H1 (cell line): ENCODE results near the gene CAMKK2. TPM values are rescaled to one million over a fixed set of nuclear protein-coding genes. Genes with fewer than 3 reads are reported as not detected.

Source experiments
- CTCF ChIA-PET: fragments of 300-600 bp; sonication (Branson Sonifier 250); formaldehyde crosslinking; loops from one replicate; lab custom pipeline; 2021; ENCODE audit not compliant: partially characterized antibody; lab: Charles Lee
- POLR2A ChIA-PET: fragments of 300-600 bp; sonication (Branson Sonifier 250); formaldehyde crosslinking; loops from one replicate; lab custom pipeline; 2021; ENCODE audit warnings: inconsistent platforms; ENCODE audit not compliant: partially characterized antibody; lab: Charles Lee
- DNase-seq, 2 experiments: peaks; one replicate each; pipeline versions ENCODE4 v3.0.0 to v3.0.0-alpha.2; 2010 to 2022; ENCODE audit warnings: low spot score in 2 of 2, low read depth in 1 of 2, mixed read lengths in 1 of 2
- FAIRE-seq: peaks from 2 replicates; lab custom pipeline; 2011; peaks lifted over from hg19 to GRCh38; lab: Jason Lieb, UNC
- H2AFZ ChIP-seq: 2 replicates; pipeline ENCODE4 v1.8.1; 2012; ENCODE audit warnings: low read length, inconsistent platforms
- H2AK5ac ChIP-seq: 2 replicates; pipeline ENCODE4 v1.6.1; 2013; ENCODE audit warnings: low read depth, low read length
- H2BK120ac ChIP-seq: replicated peaks from 2 replicates; pipeline ENCODE3; 2013; ENCODE audit warnings: low read depth, low read length, inconsistent platforms
- H2BK12ac ChIP-seq: 2 replicates; pipeline ENCODE4 v1.6.1; 2013; ENCODE audit warnings: low read depth, low read length
- H2BK15ac ChIP-seq: 2 replicates; pipeline ENCODE4 v1.6.1; 2013; ENCODE audit warnings: low read length
- H2BK20ac ChIP-seq: 2 replicates; pipeline ENCODE4 v1.6.1; 2013; ENCODE audit warnings: low read length
- H2BK5ac ChIP-seq: 2 replicates; pipeline ENCODE4 v1.6.1; 2013; ENCODE audit warnings: low read depth, low read length
- H3K14ac ChIP-seq: 2 replicates; pipeline ENCODE4 v1.6.1; 2013; ENCODE audit warnings: inconsistent platforms; ENCODE audit not compliant: insufficient read length
- H3K18ac ChIP-seq: 2 replicates; pipeline ENCODE4 v1.6.1; 2013; ENCODE audit warnings: low read length; ENCODE audit errors: extremely low read depth
- H3K23ac ChIP-seq: 2 replicates; pipeline ENCODE4 v1.6.1; 2013; ENCODE audit warnings: inconsistent platforms; ENCODE audit not compliant: insufficient read length
- H3K23me2 ChIP-seq: 2 replicates; pipeline ENCODE4 v1.6.1; 2013; ENCODE audit warnings: low read depth, low read length
- H3K27ac ChIP-seq: 2 replicates; pipeline ENCODE4 v1.6.1; 2011; ENCODE audit warnings: low read depth, low read length, inconsistent platforms
- H3K27me3 ChIP-seq, 4 experiments: replicated peaks in 1 of 4; 1 replicate in 1 of 4; 2 replicates in 3 of 4; pipeline versions ENCODE4 v1.6.1 to v1.8.1; 2011 to 2013; ENCODE audit warnings: low read length in 3 of 4, mild to moderate bottlenecking in 3 of 4, inconsistent platforms in 2 of 4, mixed read lengths in 2 of 4, moderate library complexity in 1 of 4; ENCODE audit not compliant: control insufficient read depth in 3 of 4, insufficient read depth in 3 of 4; ENCODE audit errors: extremely low read depth in 1 of 4
- H3K36me3 ChIP-seq, 4 experiments: 2 replicates each; pipeline versions ENCODE4 v1.6.1 to v1.8.1; 2011 to 2013; ENCODE audit warnings: mild to moderate bottlenecking in 4 of 4, low read length in 3 of 4, moderate library complexity in 2 of 4, control low read depth in 1 of 4, inconsistent platforms in 1 of 4; ENCODE audit not compliant: insufficient read depth in 4 of 4, control insufficient read depth in 2 of 4
- H3K4ac ChIP-seq: replicated peaks from 2 replicates; pipeline ENCODE3; 2013; ENCODE audit warnings: low read length, low read depth, mixed read lengths, inconsistent platforms; ENCODE audit not compliant: insufficient read length
- H3K4me1 ChIP-seq, 4 experiments: replicated peaks in 1 of 4; 1 replicate in 1 of 4; 2 replicates in 3 of 4; pipeline versions ENCODE4 v1.6.1 to v1.8.1; 2011 to 2013; ENCODE audit warnings: low read length in 3 of 4, inconsistent platforms in 2 of 4, mixed read lengths in 1 of 4; ENCODE audit not compliant: insufficient read depth in 4 of 4, control insufficient read depth in 3 of 4
- H3K4me2 ChIP-seq, 2 experiments: 2 replicates each; pipeline versions ENCODE4 v1.6.1 to v1.8.1; 2011 to 2013; ENCODE audit warnings: low read depth in 2 of 2, low read length in 2 of 2, control low read depth in 1 of 2, inconsistent platforms in 1 of 2, mild to moderate bottlenecking in 1 of 2; ENCODE audit not compliant: insufficient read depth in 1 of 2
- H3K4me3 ChIP-seq, 4 experiments: fragments of 200-600, 300-600 bp in 1 of 4; sonication (generic), shearing (Covaris generic), sonication (Bioruptor Twin) in 1 of 4; 2 replicates each; pipeline versions ENCODE4 v1.5.1 to v1.8.1; 2011 to 2016; ENCODE audit warnings: low read length in 4 of 4, low read depth in 3 of 4, control low read depth in 2 of 4, inconsistent platforms in 2 of 4, mild to moderate bottlenecking in 2 of 4, mixed read lengths in 1 of 4, moderate library complexity in 1 of 4; ENCODE audit not compliant: insufficient read depth in 2 of 4; ENCODE audit errors: extremely low read depth in 1 of 4
- H3K56ac ChIP-seq: replicated peaks from 2 replicates; pipeline ENCODE3; 2013; ENCODE audit warnings: low read depth, mild to moderate bottlenecking, mixed read lengths, low read length, inconsistent platforms; ENCODE audit not compliant: insufficient read length
- H3K79me1 ChIP-seq: 2 replicates; pipeline ENCODE4 v1.6.1; 2013; ENCODE audit warnings: low read depth, low read length, control low read depth
- H3K79me2 ChIP-seq, 2 experiments: 2 replicates each; pipeline versions ENCODE4 v1.6.1 to v1.8.1; 2012 to 2013; ENCODE audit warnings: low read length in 2 of 2, mild to moderate bottlenecking in 2 of 2, inconsistent platforms in 1 of 2; ENCODE audit not compliant: insufficient read depth in 2 of 2, control insufficient read depth in 1 of 2
- H3K9ac ChIP-seq, 4 experiments: replicated peaks in 1 of 4; 1 replicate in 1 of 4; 2 replicates in 3 of 4; pipeline versions ENCODE4 v1.6.1 to v1.8.1; 2011 to 2013; ENCODE audit warnings: low read depth in 3 of 4, low read length in 3 of 4, control low read depth in 2 of 4, mild to moderate bottlenecking in 2 of 4, moderate library complexity in 2 of 4, inconsistent platforms in 1 of 4; ENCODE audit errors: extremely low read depth in 1 of 4
- H3K9me3 ChIP-seq, 2 experiments: 2 replicates each; pipeline versions ENCODE4 v1.6.1 to v1.8.1; 2012 to 2013; ENCODE audit warnings: mild to moderate bottlenecking in 2 of 2, moderate library complexity in 2 of 2, control low read depth in 1 of 2, inconsistent platforms in 1 of 2, low read depth in 1 of 2, low read length in 1 of 2, mixed read lengths in 1 of 2; ENCODE audit not compliant: insufficient read depth in 2 of 2
- H4K20me1 ChIP-seq, 2 experiments: replicated peaks in 1 of 2; 2 replicates each; pipeline versions ENCODE3 to v1.8.1; 2011 to 2013; ENCODE audit warnings: inconsistent platforms in 2 of 2, low read length in 2 of 2, mild to moderate bottlenecking in 1 of 2; ENCODE audit not compliant: insufficient read depth in 2 of 2, control insufficient read depth in 1 of 2
- H4K5ac ChIP-seq: 2 replicates; pipeline ENCODE4 v1.6.1; 2013; ENCODE audit warnings: low read length, low read depth, mixed read lengths, inconsistent platforms; ENCODE audit not compliant: insufficient read length
- H4K8ac ChIP-seq: 2 replicates; pipeline ENCODE4 v1.8.0; 2013; ENCODE audit warnings: mild to moderate bottlenecking, moderate library complexity, low read length, inconsistent platforms; ENCODE audit not compliant: insufficient read depth; ENCODE audit errors: extremely low read depth
- H4K91ac ChIP-seq: replicated peaks from 2 replicates; pipeline ENCODE3; 2013; ENCODE audit warnings: low read length, mixed read lengths, inconsistent platforms; ENCODE audit not compliant: insufficient read length
- CBX8 ChIP-seq: fragments of 300-800, 300-1000 bp; sonication (generic); IDR thresholded peaks from 2 replicates; pipeline ENCODE4 v1.7.1; 2016; ENCODE audit warnings: low read depth, low read length, borderline replicate concordance
- CHD1 ChIP-seq: IDR thresholded peaks from 2 replicates; pipeline ENCODE4 v1.6.1; 2012; ENCODE audit warnings: low read depth, low read length, improper control_type of control experiment
- EGR1 ChIP-seq: IDR thresholded peaks from 2 replicates; pipeline ENCODE4 v1.6.1; 2011; ENCODE audit warnings: low read depth, low read length, borderline replicate concordance
- GTF2F1 ChIP-seq: IDR thresholded peaks from 2 replicates; pipeline ENCODE4 v1.6.1; 2012; ENCODE audit warnings: low read depth, low read length, improper control_type of control experiment, borderline replicate concordance
- JUN ChIP-seq: IDR thresholded peaks from 2 replicates; pipeline ENCODE4 v1.6.1; 2011; ENCODE audit warnings: low read depth, mild to moderate bottlenecking, improper control_type of control experiment, low read length
- RBBP5 ChIP-seq: IDR thresholded peaks from 2 replicates; pipeline ENCODE4 v1.7.1; 2012; ENCODE audit warnings: low read depth, mild to moderate bottlenecking, inconsistent platforms, low read length, moderate library complexity, borderline replicate concordance
- SRF ChIP-seq: IDR thresholded peaks from 2 replicates; pipeline ENCODE4 v1.6.1; 2011; ENCODE audit warnings: mild to moderate bottlenecking, low read depth, low read length, moderate library complexity
- TAF7 ChIP-seq: optimal IDR thresholded peaks from 2 replicates; pipeline ENCODE3; 2011; ENCODE audit warnings: low read depth, mild to moderate bottlenecking, inconsistent platforms, low read length, moderate library complexity, borderline replicate concordance
- TCF12 ChIP-seq: IDR thresholded peaks from 2 replicates; pipeline ENCODE4 v1.6.1; 2011; ENCODE audit warnings: low read depth, mild to moderate bottlenecking, low read length
- USF2 ChIP-seq: IDR thresholded peaks from 2 replicates; pipeline ENCODE4 v1.6.1; 2011; ENCODE audit warnings: low read length, improper control_type of control experiment
- WGBS, 2 experiments: shearing (Covaris generic) in 1 of 2; methylation state at CpG; one replicate each; pipeline versions ENCODE4 v1.1.6 to v1.1.7; 2013 to 2015; ENCODE audit warnings: low lambda C conversion rate in 2 of 2, mixed read lengths in 2 of 2, inconsistent platforms in 1 of 2, low coverage in 1 of 2, missing lambda C conversion rate in 1 of 2; ENCODE audit not compliant: insufficient replicate concordance in 2 of 2, insufficient coverage in 1 of 2, insufficient read length in 1 of 2; ENCODE audit errors: extremely low coverage in 1 of 2, missing lambda C conversion rate in 1 of 2; 5-methylcytosine and 5-hydroxymethylcytosine counted together
- polyA plus RNA-seq, 7 experiments: library from polyadenylated mRNA; depleted of rRNA in 3 of 7; stranded (reverse) in 5 of 7; unstranded in 2 of 7; fragments of >200 nt in 5 of 7; fragments of 200-250 nt in 2 of 7; gene quantifications; 1 replicate in 5 of 7; 2 replicates in 1 of 7; 4 replicates in 1 of 7; pipeline versions ENCODE4 v1.2.1 to v1.2.3, GENCODE V29; 2011 to 2013; ENCODE audit warnings: missing spikeins in 2 of 7, mixed read lengths in 2 of 7
- total RNA-seq: library from RNA; stranded (reverse); fragmentation: NEBNext Ultra II Directional; extraction: Animal tissue kit (Norgen Biotek cat#: 25700); gene quantifications from 2 replicates; pipeline ENCODE4 v1.2.1, GENCODE V29; 2021

The CAMKK2 gene
- total and polyA plus RNA-seq, 2 of the 8 experiments (the other 6 are each of a cell fraction or from before 2014, with no cell fraction given), result 29.6 to 30.6 TPM

- Histone ChIP-seq H2BK120ac (no peak overlapping the region), H3K56ac (no peak overlapping the region), H4K91ac (no peak overlapping the region), H3K9ac (no peak overlapping the region), H4K8ac (no peak overlapping the region), H3K4me2 (no peak overlapping the region), H3K36me3 (no peaks in the 10 kb centered on the region), H2AK5ac (no peak overlapping the region), H3K9me3 (no peaks in the 10 kb centered on the region), H3K23me2 (no peaks in the 10 kb centered on the region; the same call in 1 of the 2 replicates), H3K18ac (no peak overlapping the region), H3K4me1 (no peaks in the 10 kb centered on the region), H2AFZ (no peak overlapping the region), H2BK15ac (no peak overlapping the region), H2BK12ac (no peak overlapping the region), H2BK5ac (no peak overlapping the region), H2BK20ac (no peak overlapping the region), H3K4me3 (no peak overlapping the region), H3K79me2 (no peaks in the 10 kb centered on the region), H3K4ac (no peak overlapping the region), H3K27ac (no peak overlapping the region), H4K5ac (no peak overlapping the region), H3K14ac (no peak overlapping the region), H3K27me3 (no peaks in the 10 kb centered on the region), H3K23ac (no peak overlapping the region), H3K79me1 (no peaks in the 10 kb centered on the region), H4K20me1 (no peaks in the 10 kb centered on the region)
- TF ChIP-seq USF2 (no peak), JUN (no peak), EGR1 (no peak), SRF (no peak), TCF12 (no peak), RBBP5 (no peak), TAF7 (no peak), GTF2F1 (no peak), CBX8 (no peak), CHD1 (no peak)
- DNase-seq (no peak), FAIRE-seq (no peak)
- CTCF ChIA-PET, result interaction anchor here (3.6 kb wide), 1 partner anchor 12 kb away, joined by 19 read pairs; no protein-coding TSS in a partner anchor
- POLR2A ChIA-PET, result no interaction called here
- WGBS, 2 experiments, result 91 to 100% methylated on average over 1 to 3 of the region's 3 CpGs
These were observed 77.0 kb downstream of the CAMKK2 start for GRCh38 chr12:121219353-121219986.
